HG03064 (cell line): ENCODE data around the gene CEP170.
"Not testable (repeated sequence)": the region's sequence is repeated elsewhere in the genome, so short reads cannot be mapped to it uniquely, and the experiment has no call there.

Source experiments
- ATAC-seq: cut with Tn5 transposase; IDR thresholded peaks from one replicate; pipeline ENCODE4 v1.9.1; 2021; ENCODE audit warnings: low read depth; ENCODE audit not compliant: unreplicated experiment

Gene CEP170

GRCh38 chr1:243101551-243102050, 153.5 kb downstream of the CEP170 start:
- ATAC-seq: peak; percentile 94

GRCh38 chr1:243087368-243087767, 167.7 kb downstream of the CEP170 start:
- ATAC-seq: not testable (repeated sequence)
